HG03460 (cell line): Measurements from ENCODE around the gene GPR137.

Source experiments
- ATAC-seq: cut with Tn5 transposase; IDR thresholded peaks from one replicate; pipeline ENCODE4 v1.9.1; 2021; ENCODE audit not compliant: unreplicated experiment

Gene GPR137

GRCh38 chr11:64337538-64338249 is 52.0 kb downstream of the GPR137 start:
- ATAC-seq: no peak

GRCh38 chr11:64338716-64339115 is 53.1 kb downstream of the GPR137 start:
- no peak for ATAC-seq
